Retinal pigment epithelial cell (primary cell): Measurements from ENCODE around the gene IDE.
A peak's percentile ranks its signal among the peaks of the same experiment; 100 is the strongest.
"Not testable (repeated sequence)": the region's sequence is repeated elsewhere in the genome, so short reads cannot be mapped to it uniquely, and the experiment has no call there.

ENCODE experiments used
- DNase-seq: peaks from one replicate; pipeline ENCODE4 v3.0.0-alpha.2; 2010; ENCODE audit warnings: low read depth
- H3K4me3 ChIP-seq: 2 replicates; pipeline ENCODE4 v1.5.1; 2011; ENCODE audit warnings: mild to moderate bottlenecking, low read length, control low read depth, moderate library complexity
- CTCF ChIP-seq: conservative IDR thresholded peaks from 2 replicates; pipeline ENCODE4 v1.5.1; 2011; ENCODE audit warnings: low read depth, low read length, control low read depth, inconsistent platforms

The IDE gene

DNA sequence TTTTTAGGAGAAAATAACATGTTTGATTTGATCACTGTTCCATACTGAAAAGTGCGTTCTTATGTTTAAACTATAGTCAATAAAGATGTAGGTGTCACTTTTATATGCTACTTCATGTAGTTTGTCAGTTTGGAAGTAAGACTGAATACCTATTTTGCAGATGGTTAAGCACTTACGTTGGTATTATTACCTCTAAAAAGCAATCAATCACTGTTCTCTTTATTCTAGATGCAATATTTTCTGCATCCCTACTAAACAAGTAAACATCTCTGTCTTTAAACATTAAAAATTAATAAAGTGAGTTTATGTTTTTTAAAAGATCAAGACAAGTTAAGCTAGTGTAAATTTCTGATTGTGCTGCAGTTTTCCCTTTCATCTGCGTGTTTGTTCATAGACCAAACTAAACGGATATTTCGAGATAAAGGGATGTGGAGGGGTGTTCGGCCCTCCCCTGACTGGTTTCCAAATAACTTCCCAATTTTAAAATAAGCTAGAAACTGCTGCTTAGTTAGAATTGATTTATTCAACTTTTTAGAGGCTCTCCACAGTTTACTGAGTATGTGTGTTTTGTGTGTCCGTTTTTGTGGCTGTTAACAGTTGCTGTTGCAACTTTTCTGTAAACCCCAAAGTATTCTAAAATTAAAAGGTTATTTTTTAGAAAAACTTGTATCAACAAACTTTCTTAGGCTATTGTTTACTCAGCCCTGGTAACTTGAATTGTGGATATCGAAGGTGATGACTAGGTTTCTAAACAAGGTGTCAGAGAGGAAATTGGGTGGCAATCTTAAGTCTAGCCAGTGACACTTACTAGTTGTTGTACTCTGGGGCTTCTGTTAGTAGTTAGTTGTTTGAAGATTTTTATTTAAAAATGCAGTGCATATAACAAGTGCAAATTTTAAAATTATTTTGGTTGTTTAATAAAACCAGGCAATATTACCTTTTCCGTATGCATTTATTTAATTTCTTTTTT lies 20.0 kb upstream of the IDE start:
- DNase-seq, result no peak
- no peak for TF ChIP-seq CTCF

GRCh38 chr10:92592761-92593618 lies 19.1 kb upstream of the IDE start, which contains the start of gene KIF11:
Gene KIF11, plus strand, starts transcription at chr10:92593130. Its CDS starts 246 bp downstream, at chr10:92593376.
- no peak for TF ChIP-seq CTCF
- DNase-seq, result peak; percentile 93
- H3K4me3 ChIP-seq, result peak within 1 kb of the TSS; percentile 91

More for the DNA sequence above, 20.0 kb upstream of the IDE start:
- H3K4me3 ChIP-seq, result peak overlapping the region; percentile 91

DNA sequence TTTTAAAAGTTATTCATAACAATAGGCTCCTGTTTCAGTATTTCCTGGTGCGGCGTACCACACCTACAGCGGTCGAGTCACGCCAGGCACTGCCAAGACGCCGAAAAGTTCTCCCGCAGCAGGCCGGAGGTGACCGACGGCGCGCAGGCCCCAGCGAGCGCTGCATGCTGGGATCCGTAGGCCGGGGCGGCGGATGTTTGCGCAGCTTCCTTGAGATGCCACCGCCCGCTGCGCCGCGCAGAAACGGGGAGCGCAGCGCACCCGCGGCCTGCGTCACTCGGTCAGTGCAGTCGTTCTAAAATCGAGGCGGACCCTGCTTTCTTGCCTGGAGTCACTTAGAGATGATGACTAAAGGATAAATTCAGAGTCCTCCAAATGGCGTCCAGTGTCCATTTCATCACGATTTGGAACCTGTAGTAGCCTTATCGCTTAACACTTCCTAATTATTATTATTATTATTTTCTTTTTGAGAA lies 17.7 kb upstream of the IDE start:
- peak; percentile 77 for DNase-seq
- TF ChIP-seq CTCF, result no peak
- H3K4me3 ChIP-seq, result peak overlapping the region; percentile 48

- no peak for DNase-seq
- peak; percentile 48 for TF ChIP-seq CTCF
- peak overlapping the region; percentile 48 for H3K4me3 ChIP-seq
These were observed 17.0 kb upstream of the IDE start for GRCh38 chr10:92590623-92591549.

GRCh38 chr10:92582347-92582746 lies 8.5 kb upstream of the IDE start:
- DNase-seq, H3K4me3 ChIP-seq: not testable (repeated sequence)

DNA sequence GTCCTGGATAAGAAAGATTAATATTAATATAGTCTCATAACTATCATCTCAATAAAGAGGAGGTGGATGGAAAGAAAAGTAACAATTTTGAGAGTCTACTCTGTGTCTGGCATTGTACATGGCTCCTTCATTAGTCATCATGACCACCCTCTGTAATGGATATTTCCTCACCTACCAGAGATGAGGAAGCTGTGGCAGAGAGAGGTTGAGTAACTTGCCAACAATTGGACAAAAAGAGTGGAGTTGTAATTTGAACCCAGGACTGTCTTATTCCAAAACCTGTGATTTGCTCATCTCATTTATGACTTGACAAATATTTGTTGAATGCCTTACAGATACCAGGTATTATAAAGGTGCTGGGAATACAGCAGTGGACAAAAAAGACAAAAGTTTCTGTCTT lies 2.1 kb upstream of the IDE start:
- H3K4me3 ChIP-seq, result no peak overlapping the region
- DNase-seq, result no peak
- TF ChIP-seq CTCF, result no peak
